Heart right ventricle (tissue), 16 donors: ENCODE measurements around the gene EIF3F. TPM values are rescaled to one million over a fixed set of nuclear protein-coding genes. Genes with fewer than 3 reads are reported as not detected.

Experiments
- ATAC-seq, 8 donors: fragments of 200-7000 bp; cut with Tn5 transposase; one replicate each; pipeline ENCODE4 v1.9.1; 2020; ENCODE audit warnings: mild to moderate bottlenecking in 8 of 8, moderate library complexity in 8 of 8, moderate number of reproducible peaks in 1 of 8
- DNase-seq, 2 donors: peaks; one replicate each; pipeline ENCODE4 v3.0.0-alpha.2; 2020
- H3K27ac ChIP-seq, 10 donors: fragments of 200-600 bp; sonication (generic) in 2 of 10; one replicate each; pipeline versions ENCODE4 v1.5.0 to v1.8.0; 2020 to 2022; ENCODE audit warnings: mild to moderate bottlenecking in 3 of 10
- H3K27me3 ChIP-seq, 7 donors: fragments of 200-600 bp; one replicate each; pipeline ENCODE4 v1.8.0; 2021 to 2022; ENCODE audit warnings: mild to moderate bottlenecking in 2 of 7
- H3K36me3 ChIP-seq, 9 donors: fragments of 200-600 bp; sonication (generic) in 1 of 9; one replicate each; pipeline versions ENCODE4 v1.5.0 to v1.8.0; 2020 to 2022; ENCODE audit warnings: mild to moderate bottlenecking in 2 of 9
- H3K4me1 ChIP-seq, 9 donors: fragments of 200-600 bp; sonication (generic) in 1 of 9; one replicate each; pipeline versions ENCODE4 v1.5.0 to v1.8.0; 2020 to 2022; ENCODE audit warnings: mild to moderate bottlenecking in 4 of 9
- H3K4me3 ChIP-seq, 10 donors: fragments of 200-600 bp; sonication (generic) in 2 of 10; one replicate each; pipeline versions ENCODE4 v1.5.0 to v1.8.0; 2020 to 2022; ENCODE audit warnings: mild to moderate bottlenecking in 7 of 10, moderate library complexity in 2 of 10
- H3K9me3 ChIP-seq, 11 donors: fragments of 200-600 bp in 10 of 11; sonication (generic) in 2 of 11; one replicate each; pipeline versions ENCODE4 v1.5.0 to v1.8.0; 2013 to 2022; ENCODE audit warnings: mild to moderate bottlenecking in 2 of 11, control low read depth in 1 of 11, moderate library complexity in 1 of 11
- CTCF ChIP-seq, 9 donors: fragments of 200-600 bp; sonication (generic) in 2 of 9; IDR thresholded peaks; one replicate each; pipeline versions ENCODE4 v1.5.0 to v1.8.0; 2021 to 2022; ENCODE audit warnings: antibody characterized with exemption in 9 of 9, mild to moderate bottlenecking in 5 of 9, moderate library complexity in 1 of 9
- WGBS, 2 donors: extraction: QIAGEN DNeasy Blood & Tissue Kit; methylation state at CpG; one replicate each; pipeline ENCODE4 v1.1.7; 2013; ENCODE audit warnings: inconsistent platforms in 1 of 2; 5-methylcytosine and 5-hydroxymethylcytosine counted together
- intact Hi-C, 10 donors: fragments of 100-400 bp; cut with DNase I; formaldehyde crosslinking; loops; one replicate each; pipeline versions ENCODE4 v1.11.1 to v1.14.2; 2022
- polyA plus RNA-seq, 2 donors: library from polyadenylated mRNA; stranded (reverse); fragments of 200-250 nt; gene quantifications; one replicate each; pipeline ENCODE4 v1.2.3, GENCODE V29; 2013
- total RNA-seq, 10 donors: library from RNA; stranded (reverse); fragmentation: NEBNext Ultra II Directional in 3 of 10; extraction: Animal tissue kit (Norgen Biotek cat#: 25700) in 3 of 10; gene quantifications; one replicate each; pipeline versions ENCODE4 v1.2.1 to v1.2.4, GENCODE V29; 2021 to 2023
- donor health status: Arrhythmogenic right ventricular cardiomyopathy.
- donor health status: ischemic (EF 13 %, LVEDD 7.1; RV severe dilation, severe dysfunction).
- donor health status: healthy with polysubstance abuse.
- donor health status: DM: no; HTN: yes; CAD: no.
- donor health status: DM: no; HTN: no; CAD: no.
- donor health status: ischemic (EF 25% LVEDD 6.9; RV normal size, moderate dysfunction).
- donor health status: ischemic (EF 25% LVEDD 5.7; RV mildly dilated, moderate dysfunction).
- donor health status: healthy.
- donor health status: DM: yes; HTN: yes; CAD: no.
- donor health status: Ischemic cardiomyopathy.
- donor health status: ischemic (EF 35%, LVEDD 5.7; RV mildly dilated, moderate dysfunction).
- donor health status: nonischemic (EF 11% LVEDD 7.7; RV severe dilation, severe dysfunction).
- donor health status: DM: yes; HTN: yes; CAD: no.
- donor health status: PGD.
- donor health status: ischemic (EF 29% LVEDD 5.4; RV normal size, mild dysfunction).
- donor health status: nonischemic (EF 23%, LVEDD 6.1; RV moderate dilation, normal function).

The EIF3F gene
- total and polyA plus RNA-seq, 12 donors = 63.2 to 386 (median 157) TPM

GRCh38 chr11:7969756-7970646, 17.1 kb upstream of the EIF3F start:
- Histone ChIP-seq H3K27ac (no peak overlapping the region), H3K27me3 (peaks cover 0 to 13% (median 0%) of the 10 kb centered on the region in 7 donors), H3K4me3 (no peak overlapping the region), H3K4me1 (no peaks in the 10 kb centered on the region), H3K9me3 (no peaks in the 10 kb centered on the region), H3K36me3 (no peaks in the 10 kb centered on the region)
- no peak for TF ChIP-seq CTCF (IDR thresholded peaks at IDR 0.05)
- WGBS, 2 donors = 52 to 55% methylated on average over 3 of the region's 3 CpGs
- ATAC-seq (no peak), DNase-seq (no peak)
- intact Hi-C loops = no loop called here

GRCh38 chr11:7971846-7972245, 15.3 kb upstream of the EIF3F start:
- DNase-seq (no peak), ATAC-seq (no peak)
- Histone ChIP-seq H3K36me3 (no peaks in the 10 kb centered on the region), H3K27me3 (peaks cover 0 to 13% (median 0%) of the 10 kb centered on the region in 7 donors), H3K27ac (no peak overlapping the region), H3K9me3 (no peaks in the 10 kb centered on the region), H3K4me3 (no peak overlapping the region), H3K4me1 (no peaks in the 10 kb centered on the region)
- intact Hi-C loops = no loop called here
- TF ChIP-seq CTCF (IDR thresholded peaks at IDR 0.05) = no peak

- H3K27me3 ChIP-seq = peaks cover 0 to 13% (median 0%) of the 10 kb centered on the region in 7 donors
- intact Hi-C loops = no loop called here
- no peak for TF ChIP-seq CTCF (IDR thresholded peaks at IDR 0.05)
- H3K9me3 ChIP-seq = no peaks in the 10 kb centered on the region
- no peak for ATAC-seq
- no peak for DNase-seq
- no peaks in the 10 kb centered on the region for H3K36me3 ChIP-seq
- H3K4me3 ChIP-seq = no peak overlapping the region
- no peaks in the 10 kb centered on the region for H3K4me1 ChIP-seq
- WGBS, 2 donors = 90 to 92% methylated on average over 5 of the region's 5 CpGs
- H3K27ac ChIP-seq = no peak overlapping the region
Measured at GRCh38 chr11:7973011-7973410, 14.1 kb upstream of the EIF3F start.

- intact Hi-C loops = loop anchor here in 1 of 10 donors (5.0 kb wide), 1 partner anchor 872 kb away; no protein-coding TSS in a partner anchor
- WGBS, 2 donors = 82% methylated on average over 2 of the region's 2 CpGs
Measured at GRCh38 chr11:7974668-7975067, 12.5 kb upstream of the EIF3F start.

More at GRCh38 chr11:7974668-7975067, 12.5 kb upstream of the EIF3F start:
- no peak for TF ChIP-seq CTCF (IDR thresholded peaks at IDR 0.05)
- H3K36me3 ChIP-seq = no peaks in the 10 kb centered on the region
- no peak for ATAC-seq
- no peak for DNase-seq
- no peak overlapping the region for H3K4me3 ChIP-seq
- no peak overlapping the region for H3K27ac ChIP-seq
- no peaks in the 10 kb centered on the region for H3K9me3 ChIP-seq
- peaks cover 0 to 13% (median 0%) of the 10 kb centered on the region in 7 donors for H3K27me3 ChIP-seq
- H3K4me1 ChIP-seq = no peaks in the 10 kb centered on the region
